Immature natural killer cell (primary cell): Measurements from ENCODE around the gene GNG2. TPM values are rescaled to one million over a fixed set of nuclear protein-coding genes. Genes with fewer than 3 reads are reported as not detected.

Experiments used
- DNase-seq, 3 donors: peaks; one replicate each; pipeline ENCODE4 v3.0.0; 2022; ENCODE audit warnings: mixed read lengths in 1 of 3
- H3K27ac Mint-ChIP-seq, 6 donors: one replicate each; pipeline ENCODE4 v1.8.0; 2020; ENCODE audit warnings: mixed read lengths in 6 of 6, mild to moderate bottlenecking in 5 of 6, inconsistent platforms in 4 of 6, moderate library complexity in 3 of 6
- H3K27me3 Mint-ChIP-seq, 3 donors: one replicate each; pipeline ENCODE4 v1.8.0; 2020 to 2021; ENCODE audit warnings: low read depth in 3 of 3, mild to moderate bottlenecking in 3 of 3, mixed read lengths in 3 of 3, moderate library complexity in 3 of 3, inconsistent platforms in 1 of 3
- H3K36me3 Mint-ChIP-seq, 3 donors: one replicate each; pipeline ENCODE4 v1.8.0; 2020; ENCODE audit warnings: mixed read lengths in 3 of 3, inconsistent platforms in 2 of 3, mild to moderate bottlenecking in 2 of 3
- H3K4me1 Mint-ChIP-seq, 2 donors: one replicate each; pipeline ENCODE4 v1.8.0; 2020; ENCODE audit warnings: inconsistent platforms in 2 of 2, mild to moderate bottlenecking in 2 of 2, mixed read lengths in 2 of 2, moderate library complexity in 1 of 2
- H3K4me3 Mint-ChIP-seq, 5 donors: one replicate each; pipeline ENCODE4 v1.8.0; 2020; ENCODE audit warnings: mild to moderate bottlenecking in 5 of 5, mixed read lengths in 5 of 5, inconsistent platforms in 3 of 5, moderate library complexity in 3 of 5
- H3K9me3 Mint-ChIP-seq, 6 donors: one replicate each; pipeline ENCODE4 v1.8.0; 2020; ENCODE audit warnings: mild to moderate bottlenecking in 6 of 6, mixed read lengths in 6 of 6, inconsistent platforms in 4 of 6, moderate library complexity in 3 of 6
- polyA plus RNA-seq, 3 donors: library from polyadenylated mRNA; unstranded; fragments of 300-500 nt; fragmentation: Illumina TruSeq; gene quantifications; one replicate each; pipeline ENCODE4 v1.2.3, GENCODE V29; 2021

Gene GNG2
- polyA plus RNA-seq, 3 donors from 2014 or later = 391 to 466 (median 462) TPM

DNA sequence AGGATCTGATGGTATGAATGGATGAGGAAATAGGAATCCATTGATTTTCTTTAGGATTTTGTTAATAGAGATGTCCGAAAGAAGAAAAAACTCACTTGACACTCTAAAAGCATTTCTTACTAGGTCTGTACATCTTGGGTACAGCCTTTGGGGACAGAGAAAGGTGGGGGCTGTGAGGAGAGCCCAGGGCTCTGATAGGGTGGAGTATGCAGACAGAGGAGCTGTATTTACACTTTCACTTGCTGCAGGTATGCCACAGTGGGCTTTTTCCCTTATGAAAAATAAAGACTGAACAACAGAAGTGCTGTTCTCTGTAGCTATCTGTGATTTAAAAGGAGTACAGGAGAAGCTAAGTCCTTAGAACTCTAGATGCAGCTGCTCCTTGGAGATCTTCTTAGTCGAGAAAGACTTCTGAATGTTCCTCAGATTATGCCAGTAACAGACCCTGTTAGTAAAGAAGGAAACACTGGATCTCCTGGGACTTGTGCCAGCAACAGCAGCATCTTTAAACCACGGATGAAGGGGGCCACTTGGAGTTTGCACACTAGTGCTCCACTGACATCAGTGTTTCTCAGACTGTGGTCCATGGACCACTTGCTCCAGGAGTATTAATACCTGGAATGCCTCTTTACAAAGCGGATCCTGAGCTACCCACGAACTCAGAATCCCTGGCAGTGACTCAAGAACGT is 109.6 kb downstream of the GNG2 start:
- peaks cover 34 to 58% of the 10 kb centered on the region in 2 donors for H3K4me1 Mint-ChIP-seq
- peaks cover 4 to 9% (median 6%) of the 10 kb centered on the region in 3 donors for H3K36me3 Mint-ChIP-seq

DNA sequence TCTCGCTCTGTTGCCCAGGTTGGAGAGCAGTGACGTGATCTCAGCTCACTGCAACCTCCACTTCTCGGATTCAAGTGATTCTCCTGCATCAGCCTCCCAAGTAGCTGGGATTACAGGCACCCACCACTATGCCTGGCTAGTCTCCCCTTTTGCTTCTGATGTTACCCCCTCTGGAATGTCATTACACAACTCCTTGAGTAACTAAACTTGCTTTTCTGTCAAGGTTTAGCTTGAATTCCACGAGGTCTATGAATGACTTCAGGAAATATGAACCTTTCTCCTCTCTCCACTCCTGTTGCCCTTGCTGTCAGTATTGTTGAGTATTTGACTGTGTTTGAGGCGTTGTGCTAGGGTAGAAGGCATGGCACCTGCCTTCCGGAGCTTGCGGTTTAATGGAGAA is 112.2 kb downstream of the GNG2 start:
- H3K27ac Mint-ChIP-seq = peak overlapping the region; percentile 48 to 88 (median 72)
- no peaks in the 10 kb centered on the region for H3K9me3 Mint-ChIP-seq
- no peak overlapping the region for H3K4me3 Mint-ChIP-seq
- peaks cover 4 to 6% (median 6%) of the 10 kb centered on the region in 3 donors for H3K36me3 Mint-ChIP-seq
- DNase-seq = no peak
- H3K4me1 Mint-ChIP-seq = peaks cover 21 to 40% of the 10 kb centered on the region in 2 donors
- peaks cover 2 to 12% (median 5%) of the 10 kb centered on the region in 3 donors for H3K27me3 Mint-ChIP-seq

More for the DNA sequence above, 109.6 kb downstream of the GNG2 start:
- H3K4me3 Mint-ChIP-seq = no peak overlapping the region
- no peaks in the 10 kb centered on the region for H3K9me3 Mint-ChIP-seq
- H3K27ac Mint-ChIP-seq = peak overlapping the region; percentile 11 to 83 (median 68)
- peaks cover 3 to 10% (median 5%) of the 10 kb centered on the region in 3 donors for H3K27me3 Mint-ChIP-seq
- no peak for DNase-seq

DNA sequence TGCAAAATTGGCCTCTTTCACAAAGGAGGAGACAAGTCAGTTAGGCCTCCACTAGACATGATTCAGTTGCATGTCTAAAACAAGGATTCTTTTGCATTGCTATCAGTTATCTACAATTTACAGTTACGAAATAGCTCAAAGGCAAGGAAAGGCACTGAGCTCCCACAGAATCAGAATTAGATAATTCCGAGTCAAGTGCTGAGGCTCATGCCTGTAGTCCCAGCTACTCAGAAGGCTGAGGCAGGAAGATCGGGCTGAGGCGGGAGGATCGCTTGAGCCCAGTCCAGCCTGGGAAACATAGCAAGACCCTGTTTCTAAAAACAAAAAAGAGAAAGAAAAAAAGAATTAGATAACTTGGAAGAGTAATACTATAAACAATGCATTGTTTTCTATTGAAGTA is 116.7 kb downstream of the GNG2 start:
- Mint-ChIP-seq H3K27ac (no peak overlapping the region), H3K9me3 (no peaks in the 10 kb centered on the region), H3K27me3 (peaks cover 1 to 11% (median 5%) of the 10 kb centered on the region in 3 donors), H3K4me1 (peaks cover 11 to 26% of the 10 kb centered on the region in 2 donors), H3K4me3 (no peak overlapping the region), H3K36me3 (peaks cover 0 to 8% (median 0%) of the 10 kb centered on the region in 3 donors)
- no peak for DNase-seq

DNA sequence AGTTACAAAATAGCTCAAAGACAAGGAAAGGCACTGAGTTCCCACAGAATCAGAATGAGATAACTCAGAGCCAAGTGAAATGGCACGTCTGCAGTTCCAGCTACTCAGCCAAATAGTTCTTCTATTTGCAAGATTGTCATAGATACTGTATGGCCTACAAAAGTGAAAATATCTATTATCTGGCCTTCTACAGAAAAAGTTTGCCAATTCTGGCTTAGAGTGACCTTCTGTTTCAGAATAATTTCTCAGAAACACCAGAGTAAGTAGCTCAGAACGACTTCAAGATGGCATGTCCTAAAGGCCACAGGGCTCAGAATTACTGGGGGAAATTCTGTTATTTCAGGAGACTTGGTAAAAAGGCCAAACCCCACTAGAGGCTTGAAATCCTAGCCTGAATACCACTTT is 118.3 kb downstream of the GNG2 start:
- H3K27ac Mint-ChIP-seq = no peak overlapping the region
- peaks cover 6 to 18% of the 10 kb centered on the region in 2 donors for H3K4me1 Mint-ChIP-seq
- H3K4me3 Mint-ChIP-seq = no peak overlapping the region
- peaks cover 1 to 8% (median 7%) of the 10 kb centered on the region in 3 donors for H3K27me3 Mint-ChIP-seq
- H3K36me3 Mint-ChIP-seq = peaks cover 0 to 17% (median 4%) of the 10 kb centered on the region in 3 donors
- DNase-seq = no peak
- no peaks in the 10 kb centered on the region for H3K9me3 Mint-ChIP-seq

DNA sequence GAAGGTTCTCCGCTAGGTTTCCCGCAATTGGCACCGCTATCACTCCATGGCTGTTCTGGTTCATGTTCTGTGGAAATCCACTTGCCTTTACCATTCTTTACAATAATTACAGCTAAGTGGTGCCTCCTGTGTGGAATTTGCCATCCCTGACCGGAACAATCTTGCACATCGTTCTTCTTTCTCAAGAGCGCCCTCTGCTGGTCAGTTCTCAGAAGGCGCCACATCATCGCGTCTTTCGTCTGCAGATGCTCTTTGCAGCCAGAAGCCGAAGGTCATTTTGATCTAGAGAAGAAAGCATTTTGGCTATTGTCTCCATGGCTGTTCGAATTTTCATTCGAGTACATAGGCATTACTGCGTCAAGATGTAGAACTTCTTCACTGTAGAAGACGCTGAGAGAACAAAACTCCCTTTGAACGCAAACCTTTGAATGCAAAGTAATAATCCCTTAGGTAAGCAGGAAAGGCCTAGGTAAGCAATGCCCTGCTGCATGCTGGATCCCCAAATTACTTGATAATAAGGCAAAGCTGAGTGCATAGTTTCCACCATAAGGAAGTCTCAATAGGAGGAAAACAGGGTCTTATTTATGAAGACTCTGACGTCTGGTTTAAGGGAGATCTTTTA is 118.8 kb downstream of the GNG2 start:
- H3K9me3 Mint-ChIP-seq = no peaks in the 10 kb centered on the region
- peak overlapping the region in 1 of 5 donors; percentile 39 for H3K4me3 Mint-ChIP-seq
- peak; percentile 71 to 76 (median 74) for DNase-seq
- H3K36me3 Mint-ChIP-seq = peaks cover 0 to 17% (median 4%) of the 10 kb centered on the region in 3 donors
- peak overlapping the region in 2 of 6 donors; percentile 11 to 23 for H3K27ac Mint-ChIP-seq
- H3K27me3 Mint-ChIP-seq = peaks cover 1 to 8% (median 7%) of the 10 kb centered on the region in 3 donors
- peaks cover 6 to 18% of the 10 kb centered on the region in 2 donors for H3K4me1 Mint-ChIP-seq

DNA sequence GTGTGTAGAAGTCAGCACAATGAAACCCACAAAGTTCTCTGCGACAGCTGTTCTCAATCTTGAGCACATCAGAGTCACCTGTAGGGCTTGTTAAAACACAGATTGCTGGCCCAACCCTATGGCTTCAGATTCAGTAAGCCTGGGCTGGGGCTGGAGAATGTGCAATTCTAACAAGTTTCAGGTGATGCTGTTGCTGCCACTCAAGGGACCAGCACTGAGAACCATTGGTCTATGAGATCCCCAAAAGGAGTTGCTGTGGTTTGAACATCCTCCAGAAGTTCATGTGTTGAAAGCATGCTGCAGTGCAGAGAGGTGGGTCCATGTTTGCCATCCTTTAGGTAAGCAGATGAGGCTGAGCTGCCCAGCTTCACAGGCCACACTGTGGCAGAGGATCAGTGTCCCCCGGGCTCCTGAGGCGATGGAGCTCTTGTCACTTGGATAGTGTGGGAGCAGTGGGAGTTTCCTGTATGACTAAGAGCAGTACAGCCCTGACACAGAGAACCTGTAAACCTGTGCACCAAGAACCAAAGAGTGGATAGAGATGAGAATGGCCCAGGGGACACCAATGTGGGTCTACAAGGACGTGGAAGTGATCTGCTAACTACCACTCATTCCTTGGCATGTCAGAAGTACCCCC is 120.9 kb downstream of the GNG2 start:
- no peak for DNase-seq
- H3K27me3 Mint-ChIP-seq = peaks cover 1 to 9% (median 7%) of the 10 kb centered on the region in 3 donors
- H3K27ac Mint-ChIP-seq = no peak overlapping the region

DNA sequence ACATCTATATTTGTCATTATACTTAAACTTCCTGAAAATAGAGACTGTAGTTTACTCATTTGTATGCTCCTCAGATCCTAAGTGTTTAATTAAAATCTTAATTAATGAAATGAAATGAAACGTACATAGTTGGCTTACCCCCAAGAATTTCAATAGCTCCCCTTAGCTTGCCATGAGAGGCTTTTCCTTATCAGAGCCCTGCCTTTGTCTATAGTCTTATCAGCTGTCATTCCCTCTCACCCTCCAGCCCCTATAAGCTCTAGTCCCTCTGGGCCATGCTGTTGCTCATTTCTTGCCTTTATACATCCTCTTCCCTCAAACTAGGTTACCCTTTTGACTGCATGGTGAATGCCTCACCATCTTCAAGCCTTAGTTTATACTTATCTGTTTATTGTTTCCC is 127.8 kb downstream of the GNG2 start:
- peak overlapping the region in 5 of 6 donors; percentile 86 to 98 (median 95) for H3K27ac Mint-ChIP-seq
- DNase-seq = no peak
- no peaks in the 10 kb centered on the region for H3K9me3 Mint-ChIP-seq
- peaks cover 23 to 38% of the 10 kb centered on the region in 2 donors for H3K4me1 Mint-ChIP-seq
- peak overlapping the region in 3 of 5 donors; percentile 95 to 100 (median 98) for H3K4me3 Mint-ChIP-seq
- H3K27me3 Mint-ChIP-seq = peaks cover 0 to 8% (median 3%) of the 10 kb centered on the region in 3 donors
- H3K36me3 Mint-ChIP-seq = peaks cover 3 to 12% (median 3%) of the 10 kb centered on the region in 3 donors

More for the DNA sequence above, 120.9 kb downstream of the GNG2 start:
- Mint-ChIP-seq H3K9me3 (no peaks in the 10 kb centered on the region), H3K36me3 (peaks cover 0 to 26% (median 4%) of the 10 kb centered on the region in 3 donors), H3K4me1 (peaks cover 6 to 18% of the 10 kb centered on the region in 2 donors), H3K4me3 (no peak overlapping the region)

DNA sequence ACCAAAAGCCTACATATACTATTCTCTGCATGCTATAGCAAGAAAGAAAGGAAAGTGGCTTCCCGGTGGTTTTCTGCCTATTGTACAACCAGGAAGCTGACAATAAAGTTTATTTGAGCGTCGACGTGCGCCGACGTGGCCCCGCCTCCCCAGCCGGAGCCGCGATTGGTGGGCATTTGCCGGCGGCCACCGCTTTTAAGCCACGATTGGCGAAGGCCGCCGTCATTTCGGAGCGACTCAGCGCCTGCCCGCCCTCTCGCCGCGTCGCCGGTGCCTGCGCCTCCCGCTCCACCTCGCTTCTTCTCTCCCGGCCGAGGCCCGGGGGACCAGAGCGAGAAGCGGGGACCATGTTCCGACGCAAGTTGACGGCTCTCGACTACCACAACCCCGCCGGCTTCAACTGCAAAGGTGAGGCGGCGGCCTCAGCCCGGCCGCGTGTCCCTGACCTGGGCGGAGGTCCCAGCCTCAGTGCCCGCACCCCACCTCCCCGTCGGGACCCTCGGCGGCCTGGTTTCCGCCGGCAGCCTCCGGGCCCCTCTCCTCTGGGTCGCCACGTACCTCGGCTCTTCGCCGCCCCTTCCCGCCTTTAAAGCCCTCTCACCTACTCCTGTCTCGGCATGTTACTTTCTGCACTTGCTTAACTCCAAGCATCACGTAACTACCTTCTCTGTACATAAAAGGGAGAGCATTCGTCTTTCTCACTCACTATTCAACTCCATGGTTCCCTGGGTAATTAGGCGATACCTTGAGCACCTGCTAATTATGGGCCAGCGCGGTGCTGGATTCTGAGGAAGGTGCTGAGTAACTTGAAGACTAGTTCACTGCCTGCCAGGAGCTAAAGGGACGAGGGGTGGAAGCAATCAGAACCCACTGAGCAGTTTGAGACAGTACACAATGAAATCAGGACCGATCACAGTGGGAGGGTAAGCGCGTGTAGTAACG is 129.2 kb downstream of the GNG2 start, which contains the start of gene RTRAF:
TSS of gene RTRAF (plus strand) at position 254 of the 942 bp plus-strand sequence. CDS start at position 348, 94 bp downstream.
- Mint-ChIP-seq H3K9me3 (no peaks in the 10 kb centered on the region), H3K36me3 (peaks cover 13 to 16% (median 16%) of the 10 kb centered on the region in 3 donors), H3K27me3 (peaks cover 0 to 6% (median 3%) of the 10 kb centered on the region in 3 donors), H3K27ac (peak within 1 kb of the TSS; percentile 85 to 98 (median 94)), H3K4me1 (peaks cover 23 to 48% of the 10 kb centered on the region in 2 donors), H3K4me3 (peak within 1 kb of the TSS; percentile 92 to 100 (median 96))
- DNase-seq = peak; percentile 90 to 92 (median 91)

DNA sequence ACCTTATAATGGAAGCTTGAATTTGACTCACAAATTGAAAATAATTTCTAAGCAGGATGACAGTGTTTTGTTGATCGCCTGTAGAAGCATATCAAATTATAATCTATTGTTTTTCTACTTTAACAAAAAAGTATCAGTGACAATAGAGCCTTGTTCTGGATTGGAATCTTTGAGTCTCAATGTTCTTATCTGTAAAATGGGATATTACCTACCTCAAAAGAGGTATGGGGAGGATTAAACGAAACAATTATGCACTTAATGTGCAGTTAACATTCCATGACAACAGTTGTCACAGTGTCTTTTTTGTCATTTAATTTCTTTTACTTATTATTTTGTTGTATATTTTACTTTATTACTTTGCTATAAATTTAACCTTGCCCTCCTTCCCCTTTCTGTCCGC is 130.1 kb downstream of the GNG2 start:
- no peaks in the 10 kb centered on the region for H3K9me3 Mint-ChIP-seq
- peaks cover 14 to 23% (median 21%) of the 10 kb centered on the region in 3 donors for H3K36me3 Mint-ChIP-seq
- peaks cover 23 to 48% of the 10 kb centered on the region in 2 donors for H3K4me1 Mint-ChIP-seq
- H3K27ac Mint-ChIP-seq = peak overlapping the region; percentile 85 to 98 (median 94)
- DNase-seq = no peak
- peak overlapping the region; percentile 92 to 100 (median 96) for H3K4me3 Mint-ChIP-seq
- peaks cover 0 to 6% (median 3%) of the 10 kb centered on the region in 3 donors for H3K27me3 Mint-ChIP-seq

DNA sequence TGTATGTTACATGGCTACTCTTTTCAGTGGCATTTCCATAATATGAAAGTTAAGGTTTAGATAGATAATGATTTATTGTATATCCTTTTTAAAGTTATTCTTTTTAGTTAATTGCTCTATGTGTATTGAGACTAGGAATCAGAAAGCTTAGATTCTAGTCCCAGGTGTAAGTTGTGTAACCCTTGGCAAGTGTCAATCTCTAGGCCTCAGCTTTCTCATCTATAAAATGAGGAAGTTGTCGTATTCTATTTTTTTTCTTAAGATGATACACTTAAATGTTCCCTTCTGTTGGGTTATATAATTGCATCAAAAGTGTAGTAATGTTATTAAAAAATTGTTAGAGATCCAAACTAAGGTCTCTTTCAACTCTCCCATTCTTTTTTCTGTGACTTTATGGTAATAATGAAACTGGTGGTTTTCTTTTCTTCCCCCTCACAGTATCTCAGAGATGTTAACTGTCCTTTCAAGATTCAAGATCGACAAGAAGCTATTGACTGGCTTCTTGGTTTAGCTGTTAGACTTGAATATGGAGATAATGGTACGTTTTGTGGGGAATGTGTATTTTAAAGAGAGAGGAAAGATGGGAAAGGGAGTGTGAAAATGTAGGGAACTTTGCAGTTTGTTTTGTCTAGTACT is 133.0 kb downstream of the GNG2 start:
- H3K4me1 Mint-ChIP-seq = peaks cover 23 to 60% of the 10 kb centered on the region in 2 donors
- DNase-seq = no peak
- H3K9me3 Mint-ChIP-seq = no peaks in the 10 kb centered on the region
- peaks cover 14 to 37% (median 21%) of the 10 kb centered on the region in 3 donors for H3K36me3 Mint-ChIP-seq
- peaks cover 0 to 5% (median 3%) of the 10 kb centered on the region in 3 donors for H3K27me3 Mint-ChIP-seq
- no peak overlapping the region for H3K4me3 Mint-ChIP-seq
- peak overlapping the region in 3 of 6 donors; percentile 5 to 58 (median 26) for H3K27ac Mint-ChIP-seq

DNA sequence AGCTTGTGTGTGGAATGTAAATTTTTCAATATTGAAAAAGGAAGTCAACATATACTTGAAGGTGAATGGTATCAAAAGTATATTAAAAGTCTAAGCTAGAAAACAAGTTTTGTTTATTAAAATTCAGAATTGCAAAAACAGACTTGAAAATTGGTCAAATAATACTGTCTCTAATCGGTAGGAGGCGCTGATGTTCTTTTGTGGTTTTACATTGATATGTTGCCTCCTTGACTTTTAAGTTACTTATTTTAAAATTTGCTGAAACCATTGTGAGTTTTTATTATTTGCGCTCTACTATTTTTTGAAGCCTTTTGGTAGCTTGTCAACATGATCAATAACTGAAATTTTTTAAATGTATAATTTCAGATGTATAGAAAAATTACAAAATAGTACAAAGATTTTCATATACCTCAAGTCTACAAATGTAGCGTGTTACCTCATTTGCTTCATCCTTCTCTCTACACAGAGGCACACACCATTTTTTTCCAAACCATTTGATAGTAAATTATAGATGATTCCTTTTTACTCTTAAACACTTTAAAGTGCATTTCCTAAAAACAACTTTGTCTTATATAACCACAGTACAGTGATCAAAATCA is 135.8 kb downstream of the GNG2 start:
- Mint-ChIP-seq H3K4me3 (no peak overlapping the region), H3K4me1 (peaks cover under 1 to 35% of the 10 kb centered on the region in 2 donors), H3K9me3 (no peaks in the 10 kb centered on the region), H3K27me3 (no peaks in the 10 kb centered on the region), H3K36me3 (peaks cover 20 to 57% (median 26%) of the 10 kb centered on the region in 3 donors), H3K27ac (peak overlapping the region in 2 of 6 donors; percentile 5 to 68)
- peak; percentile 26 to 47 (median 36) for DNase-seq

DNA sequence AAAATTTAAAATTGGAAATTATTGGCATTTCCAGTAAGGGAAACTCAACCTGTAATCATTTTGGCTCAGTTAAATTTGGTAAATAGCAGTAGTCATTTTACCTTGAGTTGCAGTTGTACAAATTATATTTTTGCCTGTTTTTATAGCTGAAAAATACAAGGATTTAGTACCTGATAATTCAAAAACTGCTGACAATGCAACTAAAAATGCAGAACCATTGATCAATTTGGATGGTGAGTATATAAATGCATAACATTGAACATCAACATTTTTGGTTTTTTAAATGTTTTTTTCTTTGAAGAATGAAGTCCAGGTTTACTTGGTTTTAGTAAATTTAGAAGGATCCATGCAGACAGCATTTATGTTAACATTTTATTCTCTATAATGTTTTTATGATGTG is 137.9 kb downstream of the GNG2 start:
- peaks cover 0 to 21% of the 10 kb centered on the region in 2 donors for H3K4me1 Mint-ChIP-seq
- no peak overlapping the region for H3K27ac Mint-ChIP-seq
- no peak overlapping the region for H3K4me3 Mint-ChIP-seq
- DNase-seq = no peak
- peaks cover 19 to 70% (median 25%) of the 10 kb centered on the region in 3 donors for H3K36me3 Mint-ChIP-seq
- H3K9me3 Mint-ChIP-seq = no peaks in the 10 kb centered on the region
- peaks cover 0 to 1% (median 0%) of the 10 kb centered on the region in 3 donors for H3K27me3 Mint-ChIP-seq
